ENCODE results near the gene CAPN5.

Gene CAPN5

GRCh38 chr11:77052518-77052917 lies 14.3 kb upstream of the CAPN5 start:
- Histone ChIP-seq H3K9ac (ENCODE audit: low read depth in 1 of 2, low read length in 2 of 2) (no peak overlapping the region), H3K9me3 (ENCODE audit: control insufficient read depth in 2 of 2, low read length in 2 of 2) (peaks cover 0 to 8% of the 10 kb centered on the region in 2 donors), H3K27ac (ENCODE audit: low read depth in 2 of 2, low read length in 2 of 2) (no peak overlapping the region), H3K4me3 (ENCODE audit: low read length in 2 of 2) (no peak overlapping the region), H3K4me1 (ENCODE audit: control insufficient read depth in 2 of 2, insufficient read depth in 2 of 2, low read length in 2 of 2) (peaks cover 11% of the 10 kb centered on the region in 2 donors), H3K27me3 (ENCODE audit: control insufficient read depth in 2 of 2, insufficient read depth in 2 of 2, low read length in 2 of 2) (no peaks in the 10 kb centered on the region), H3K36me3 (ENCODE audit: control insufficient read depth in 2 of 2, insufficient read depth in 2 of 2, low read length in 2 of 2) (no peaks in the 10 kb centered on the region)

- Histone ChIP-seq H3K9me3 (ENCODE audit: control insufficient read depth in 2 of 2, low read length in 2 of 2) (peaks cover 0 to 8% of the 10 kb centered on the region in 2 donors), H3K36me3 (ENCODE audit: control insufficient read depth in 2 of 2, insufficient read depth in 2 of 2, low read length in 2 of 2) (no peaks in the 10 kb centered on the region), H3K9ac (ENCODE audit: low read depth in 1 of 2, low read length in 2 of 2) (no peak overlapping the region), H3K27me3 (ENCODE audit: control insufficient read depth in 2 of 2, insufficient read depth in 2 of 2, low read length in 2 of 2) (no peaks in the 10 kb centered on the region), H3K4me3 (ENCODE audit: low read length in 2 of 2) (no peak overlapping the region), H3K27ac (ENCODE audit: low read depth in 2 of 2, low read length in 2 of 2) (no peak overlapping the region), H3K4me1 (ENCODE audit: control insufficient read depth in 2 of 2, insufficient read depth in 2 of 2, low read length in 2 of 2) (peaks cover 9 to 13% of the 10 kb centered on the region in 2 donors)
Observed at GRCh38 chr11:77053217-77054015, 13.4 kb upstream of the CAPN5 start.

- Histone ChIP-seq H3K27ac (ENCODE audit: low read depth in 2 of 2, low read length in 2 of 2) (no peak overlapping the region), H3K9me3 (ENCODE audit: control insufficient read depth in 2 of 2, low read length in 2 of 2) (peaks cover 0 to 8% of the 10 kb centered on the region in 2 donors), H3K4me3 (ENCODE audit: low read length in 2 of 2) (no peak overlapping the region), H3K4me1 (ENCODE audit: control insufficient read depth in 2 of 2, insufficient read depth in 2 of 2, low read length in 2 of 2) (peaks cover 3 to 7% of the 10 kb centered on the region in 2 donors), H3K36me3 (ENCODE audit: control insufficient read depth in 2 of 2, insufficient read depth in 2 of 2, low read length in 2 of 2) (no peaks in the 10 kb centered on the region), H3K27me3 (ENCODE audit: control insufficient read depth in 2 of 2, insufficient read depth in 2 of 2, low read length in 2 of 2) (no peaks in the 10 kb centered on the region), H3K9ac (ENCODE audit: low read depth in 1 of 2, low read length in 2 of 2) (no peak overlapping the region)
Observed at GRCh38 chr11:77054084-77054483, 12.7 kb upstream of the CAPN5 start.

GRCh38 chr11:77055101-77055561 lies 11.6 kb upstream of the CAPN5 start:
- Histone ChIP-seq H3K27me3 (ENCODE audit: control insufficient read depth in 2 of 2, insufficient read depth in 2 of 2, low read length in 2 of 2) (no peaks in the 10 kb centered on the region), H3K27ac (ENCODE audit: low read depth in 2 of 2, low read length in 2 of 2) (no peak overlapping the region)

GRCh38 chr11:77055913-77056312 lies 10.9 kb upstream of the CAPN5 start:
- Histone ChIP-seq H3K4me1 (ENCODE audit: control insufficient read depth in 2 of 2, insufficient read depth in 2 of 2, low read length in 2 of 2) (peaks cover 4 to 10% of the 10 kb centered on the region in 2 donors), H3K9me3 (ENCODE audit: control insufficient read depth in 2 of 2, low read length in 2 of 2) (peaks cover 0 to 8% of the 10 kb centered on the region in 2 donors), H3K27ac (ENCODE audit: low read depth in 2 of 2, low read length in 2 of 2) (no peak overlapping the region), H3K4me3 (ENCODE audit: low read length in 2 of 2) (no peak overlapping the region), H3K27me3 (ENCODE audit: control insufficient read depth in 2 of 2, insufficient read depth in 2 of 2, low read length in 2 of 2) (no peaks in the 10 kb centered on the region), H3K36me3 (ENCODE audit: control insufficient read depth in 2 of 2, insufficient read depth in 2 of 2, low read length in 2 of 2) (no peaks in the 10 kb centered on the region), H3K9ac (ENCODE audit: low read depth in 1 of 2, low read length in 2 of 2) (no peak overlapping the region)

More at GRCh38 chr11:77055101-77055561, 11.6 kb upstream of the CAPN5 start:
- Histone ChIP-seq H3K36me3 (ENCODE audit: control insufficient read depth in 2 of 2, insufficient read depth in 2 of 2, low read length in 2 of 2) (no peaks in the 10 kb centered on the region), H3K9ac (ENCODE audit: low read depth in 1 of 2, low read length in 2 of 2) (no peak overlapping the region), H3K4me1 (ENCODE audit: control insufficient read depth in 2 of 2, insufficient read depth in 2 of 2, low read length in 2 of 2) (peaks cover 0 to 2% of the 10 kb centered on the region in 2 donors), H3K4me3 (ENCODE audit: low read length in 2 of 2) (no peak overlapping the region), H3K9me3 (ENCODE audit: control insufficient read depth in 2 of 2, low read length in 2 of 2) (peaks cover 0 to 8% of the 10 kb centered on the region in 2 donors)

- Histone ChIP-seq H3K9me3 (ENCODE audit: control insufficient read depth in 2 of 2, low read length in 2 of 2) (peaks cover 0 to 8% of the 10 kb centered on the region in 2 donors), H3K4me3 (ENCODE audit: low read length in 2 of 2) (no peak overlapping the region), H3K27me3 (ENCODE audit: control insufficient read depth in 2 of 2, insufficient read depth in 2 of 2, low read length in 2 of 2) (no peaks in the 10 kb centered on the region), H3K36me3 (ENCODE audit: control insufficient read depth in 2 of 2, insufficient read depth in 2 of 2, low read length in 2 of 2) (no peaks in the 10 kb centered on the region), H3K4me1 (ENCODE audit: control insufficient read depth in 2 of 2, insufficient read depth in 2 of 2, low read length in 2 of 2) (peaks cover 9 to 16% of the 10 kb centered on the region in 2 donors), H3K27ac (ENCODE audit: low read depth in 2 of 2, low read length in 2 of 2) (no peak overlapping the region), H3K9ac (ENCODE audit: low read depth in 1 of 2, low read length in 2 of 2) (no peak overlapping the region)
Observed at GRCh38 chr11:77056814-77057402, 9.9 kb upstream of the CAPN5 start.

- Histone ChIP-seq H3K4me3 (ENCODE audit: low read length in 2 of 2) (no peak overlapping the region), H3K9ac (ENCODE audit: low read depth in 1 of 2, low read length in 2 of 2) (no peak overlapping the region), H3K27me3 (ENCODE audit: control insufficient read depth in 2 of 2, insufficient read depth in 2 of 2, low read length in 2 of 2) (no peaks in the 10 kb centered on the region), H3K27ac (ENCODE audit: low read depth in 2 of 2, low read length in 2 of 2) (no peak overlapping the region), H3K4me1 (ENCODE audit: control insufficient read depth in 2 of 2, insufficient read depth in 2 of 2, low read length in 2 of 2) (peaks cover 9 to 26% of the 10 kb centered on the region in 2 donors), H3K36me3 (ENCODE audit: control insufficient read depth in 2 of 2, insufficient read depth in 2 of 2, low read length in 2 of 2) (no peaks in the 10 kb centered on the region), H3K9me3 (ENCODE audit: control insufficient read depth in 2 of 2, low read length in 2 of 2) (peaks cover 0 to 8% of the 10 kb centered on the region in 2 donors)
Observed at GRCh38 chr11:77057938-77058474, 8.8 kb upstream of the CAPN5 start.

GRCh38 chr11:77058900-77059299 lies 7.9 kb upstream of the CAPN5 start:
- H3K4me3 ChIP-seq (ENCODE audit: low read length in 2 of 2) = no peak overlapping the region
- H3K27me3 ChIP-seq (ENCODE audit: control insufficient read depth in 2 of 2, insufficient read depth in 2 of 2, low read length in 2 of 2) = no peaks in the 10 kb centered on the region
- H3K4me1 ChIP-seq (ENCODE audit: control insufficient read depth in 2 of 2, insufficient read depth in 2 of 2, low read length in 2 of 2) = peaks cover 13 to 35% of the 10 kb centered on the region in 2 donors
- no peak overlapping the region for H3K9ac ChIP-seq (ENCODE audit: low read depth in 1 of 2, low read length in 2 of 2)
- no peaks in the 10 kb centered on the region for H3K36me3 ChIP-seq (ENCODE audit: control insufficient read depth in 2 of 2, insufficient read depth in 2 of 2, low read length in 2 of 2)
- peaks cover 0 to 8% of the 10 kb centered on the region in 2 donors for H3K9me3 ChIP-seq (ENCODE audit: control insufficient read depth in 2 of 2, low read length in 2 of 2)
- no peak overlapping the region for H3K27ac ChIP-seq (ENCODE audit: low read depth in 2 of 2, low read length in 2 of 2)

GRCh38 chr11:77059806-77060205 lies 7.0 kb upstream of the CAPN5 start:
- Histone ChIP-seq H3K4me3 (ENCODE audit: low read length in 2 of 2) (no peak overlapping the region), H3K9me3 (ENCODE audit: control insufficient read depth in 2 of 2, low read length in 2 of 2) (peaks cover 0 to 8% of the 10 kb centered on the region in 2 donors), H3K9ac (ENCODE audit: low read depth in 1 of 2, low read length in 2 of 2) (no peak overlapping the region), H3K36me3 (ENCODE audit: control insufficient read depth in 2 of 2, insufficient read depth in 2 of 2, low read length in 2 of 2) (no peaks in the 10 kb centered on the region), H3K4me1 (ENCODE audit: control insufficient read depth in 2 of 2, insufficient read depth in 2 of 2, low read length in 2 of 2) (peaks cover 22 to 44% of the 10 kb centered on the region in 2 donors), H3K27me3 (ENCODE audit: control insufficient read depth in 2 of 2, insufficient read depth in 2 of 2, low read length in 2 of 2) (no peaks in the 10 kb centered on the region), H3K27ac (ENCODE audit: low read depth in 2 of 2, low read length in 2 of 2) (peak overlapping the region in 1 of 2 donors; percentile 69)

GRCh38 chr11:77060234-77060633 lies 6.5 kb upstream of the CAPN5 start:
- Histone ChIP-seq H3K27ac (ENCODE audit: low read depth in 2 of 2, low read length in 2 of 2) (peak overlapping the region; percentile 69 to 76), H3K4me1 (ENCODE audit: control insufficient read depth in 2 of 2, insufficient read depth in 2 of 2, low read length in 2 of 2) (peaks cover 25 to 48% of the 10 kb centered on the region in 2 donors), H3K36me3 (ENCODE audit: control insufficient read depth in 2 of 2, insufficient read depth in 2 of 2, low read length in 2 of 2) (no peaks in the 10 kb centered on the region), H3K27me3 (ENCODE audit: control insufficient read depth in 2 of 2, insufficient read depth in 2 of 2, low read length in 2 of 2) (no peaks in the 10 kb centered on the region), H3K4me3 (ENCODE audit: low read length in 2 of 2) (no peak overlapping the region), H3K9ac (ENCODE audit: low read depth in 1 of 2, low read length in 2 of 2) (no peak overlapping the region), H3K9me3 (ENCODE audit: control insufficient read depth in 2 of 2, low read length in 2 of 2) (peaks cover 0 to 8% of the 10 kb centered on the region in 2 donors)
